Transverse colon (tissue), 4 donors: ENCODE data around the gene GPR37L1.

Experiments used
- POLR2AphosphoS5 ChIP-seq, 3 donors: sonication (generic); formaldehyde crosslinking; IDR thresholded peaks; one replicate each; pipeline ENCODE4 v1.6.1; 2016; ENCODE audit warnings: antibody characterized with exemption in 3 of 3
- TF ChIP-seq, protein P1 (sequence below), 5 experiments: fragments of 200-600 bp in 3 of 5; fragments of 450-650 bp in 2 of 5; sonication (generic) in 3 of 5; IDR thresholded peaks; 1 replicate in 2 of 5; 2 replicates in 3 of 5; pipeline ENCODE4 v1.5.1; 2016 to 2017; ENCODE audit warnings: antibody characterized with exemption in 5 of 5, inconsistent platforms in 3 of 5, mild to moderate bottlenecking in 2 of 5, moderate library complexity in 1 of 5

DNA sequence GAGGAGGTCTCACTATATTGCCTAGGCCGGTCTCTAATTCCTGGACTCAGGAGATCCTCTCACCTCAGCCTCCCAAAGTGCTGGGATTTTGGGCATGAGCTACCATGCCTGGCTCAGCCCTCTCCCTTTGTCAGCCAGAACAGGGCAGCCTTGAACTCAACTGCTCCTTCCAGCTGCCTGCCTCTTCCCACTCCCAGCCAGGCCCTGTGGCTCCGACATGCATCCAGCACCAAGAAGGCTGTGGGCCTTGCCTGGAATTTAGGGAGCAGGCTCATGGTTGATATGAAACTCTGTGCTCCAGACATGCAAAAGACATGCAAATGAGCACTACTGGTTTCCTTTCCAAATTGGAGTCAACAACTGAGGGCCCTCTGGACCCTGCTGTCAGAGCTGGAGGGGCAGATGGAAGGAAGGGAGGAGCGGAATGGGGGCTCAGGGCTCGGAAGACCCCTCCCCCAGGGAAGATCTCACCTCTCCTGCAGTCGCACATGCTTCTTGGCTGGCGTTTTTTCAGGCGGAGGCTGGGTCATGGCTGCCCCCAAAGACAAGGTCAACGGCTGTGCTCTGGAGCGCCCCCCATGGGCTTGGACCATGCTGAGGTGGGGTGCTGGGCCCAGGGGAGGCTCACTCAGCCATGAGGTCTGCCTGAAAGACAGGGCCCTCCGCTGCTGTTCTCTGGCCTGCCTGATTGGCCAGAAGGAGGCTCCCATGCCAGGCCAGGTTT is 36.3 kb downstream of the GPR37L1 start:
- TF ChIP-seq, protein P1, sequence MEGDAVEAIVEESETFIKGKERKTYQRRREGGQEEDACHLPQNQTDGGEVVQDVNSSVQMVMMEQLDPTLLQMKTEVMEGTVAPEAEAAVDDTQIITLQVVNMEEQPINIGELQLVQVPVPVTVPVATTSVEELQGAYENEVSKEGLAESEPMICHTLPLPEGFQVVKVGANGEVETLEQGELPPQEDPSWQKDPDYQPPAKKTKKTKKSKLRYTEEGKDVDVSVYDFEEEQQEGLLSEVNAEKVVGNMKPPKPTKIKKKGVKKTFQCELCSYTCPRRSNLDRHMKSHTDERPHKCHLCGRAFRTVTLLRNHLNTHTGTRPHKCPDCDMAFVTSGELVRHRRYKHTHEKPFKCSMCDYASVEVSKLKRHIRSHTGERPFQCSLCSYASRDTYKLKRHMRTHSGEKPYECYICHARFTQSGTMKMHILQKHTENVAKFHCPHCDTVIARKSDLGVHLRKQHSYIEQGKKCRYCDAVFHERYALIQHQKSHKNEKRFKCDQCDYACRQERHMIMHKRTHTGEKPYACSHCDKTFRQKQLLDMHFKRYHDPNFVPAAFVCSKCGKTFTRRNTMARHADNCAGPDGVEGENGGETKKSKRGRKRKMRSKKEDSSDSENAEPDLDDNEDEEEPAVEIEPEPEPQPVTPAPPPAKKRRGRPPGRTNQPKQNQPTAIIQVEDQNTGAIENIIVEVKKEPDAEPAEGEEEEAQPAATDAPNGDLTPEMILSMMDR (IDR thresholded peaks at IDR 0.05): no peak
- no peak for TF ChIP-seq POLR2AphosphoS5 (IDR thresholded peaks at IDR 0.05)
